Progenitor cell of endocrine pancreas (in vitro differentiated cells): ENCODE results near the gene ZCCHC7. TPM values are rescaled to one million over a fixed set of nuclear protein-coding genes. Genes with fewer than 3 reads are reported as not detected.

Experiments used
- DNase-seq: peaks from one replicate; pipeline ENCODE4 v3.0.0; 2021; ENCODE audit warnings: low spot score; ENCODE audit not compliant: unreplicated experiment
- H3K27ac Mint-ChIP-seq: 2 replicates; pipeline ENCODE4 v1.8.0; 2021; ENCODE audit warnings: mild to moderate bottlenecking, moderate library complexity, mixed read lengths
- H3K27me3 Mint-ChIP-seq: 2 replicates; pipeline ENCODE4 v1.8.0; 2021; ENCODE audit warnings: mixed read lengths
- H3K36me3 Mint-ChIP-seq: 2 replicates; pipeline ENCODE4 v1.8.0; 2022; ENCODE audit warnings: mixed read lengths; ENCODE audit not compliant: insufficient read depth
- H3K4me1 Mint-ChIP-seq: 2 replicates; pipeline ENCODE4 v1.8.0; 2021; ENCODE audit warnings: low read depth, mixed read lengths
- H3K4me3 Mint-ChIP-seq: 2 replicates; pipeline ENCODE4 v1.8.0; 2021; ENCODE audit warnings: low read depth, mild to moderate bottlenecking, moderate library complexity, mixed read lengths
- H3K9me3 Mint-ChIP-seq: 2 replicates; pipeline ENCODE4 v1.8.0; 2021; ENCODE audit warnings: low read depth, mixed read lengths
- total RNA-seq: library from RNA; stranded (reverse); gene quantifications from 2 replicates; pipeline ENCODE4 v1.2.1, GENCODE V29; 2021
- TF ChIP-seq, protein P1 (sequence below): fragments of 200-600 bp; sonication (generic); IDR thresholded peaks from one replicate; pipeline ENCODE4 v1.5.0; 2021; ENCODE audit warnings: antibody characterized with exemption, mild to moderate bottlenecking; ENCODE audit not compliant: unreplicated experiment

ZCCHC7 gene
- total RNA-seq, 1 donor from 2014 or later, result 16.6 TPM

DNA sequence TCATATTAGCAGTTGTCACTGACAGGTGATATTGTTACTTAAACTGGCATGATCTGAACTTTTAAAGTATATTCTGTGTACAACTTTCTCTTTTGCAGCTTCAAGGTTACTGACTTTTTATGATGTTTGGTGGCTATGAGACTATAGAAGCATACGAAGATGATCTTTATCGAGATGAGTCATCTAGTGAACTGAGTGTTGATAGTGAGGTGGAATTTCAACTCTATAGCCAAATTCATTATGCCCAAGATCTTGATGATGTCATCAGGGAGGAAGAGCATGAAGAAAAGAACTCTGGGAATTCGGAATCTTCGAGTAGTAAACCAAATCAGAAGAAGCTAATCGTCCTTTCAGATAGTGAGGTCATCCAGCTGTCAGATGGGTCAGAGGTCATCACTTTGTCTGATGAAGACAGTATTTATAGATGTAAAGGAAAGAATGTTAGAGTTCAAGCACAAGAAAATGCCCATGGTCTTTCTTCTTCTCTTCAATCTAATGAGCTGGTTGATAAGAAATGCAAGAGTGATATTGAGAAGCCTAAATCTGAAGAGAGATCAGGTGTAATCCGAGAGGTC lies 5.9 kb downstream of the ZCCHC7 start:
- no peak for DNase-seq
- H3K4me3 Mint-ChIP-seq, result no peak overlapping the region
- no peak overlapping the region for H3K27ac Mint-ChIP-seq
- TF ChIP-seq, protein P1, sequence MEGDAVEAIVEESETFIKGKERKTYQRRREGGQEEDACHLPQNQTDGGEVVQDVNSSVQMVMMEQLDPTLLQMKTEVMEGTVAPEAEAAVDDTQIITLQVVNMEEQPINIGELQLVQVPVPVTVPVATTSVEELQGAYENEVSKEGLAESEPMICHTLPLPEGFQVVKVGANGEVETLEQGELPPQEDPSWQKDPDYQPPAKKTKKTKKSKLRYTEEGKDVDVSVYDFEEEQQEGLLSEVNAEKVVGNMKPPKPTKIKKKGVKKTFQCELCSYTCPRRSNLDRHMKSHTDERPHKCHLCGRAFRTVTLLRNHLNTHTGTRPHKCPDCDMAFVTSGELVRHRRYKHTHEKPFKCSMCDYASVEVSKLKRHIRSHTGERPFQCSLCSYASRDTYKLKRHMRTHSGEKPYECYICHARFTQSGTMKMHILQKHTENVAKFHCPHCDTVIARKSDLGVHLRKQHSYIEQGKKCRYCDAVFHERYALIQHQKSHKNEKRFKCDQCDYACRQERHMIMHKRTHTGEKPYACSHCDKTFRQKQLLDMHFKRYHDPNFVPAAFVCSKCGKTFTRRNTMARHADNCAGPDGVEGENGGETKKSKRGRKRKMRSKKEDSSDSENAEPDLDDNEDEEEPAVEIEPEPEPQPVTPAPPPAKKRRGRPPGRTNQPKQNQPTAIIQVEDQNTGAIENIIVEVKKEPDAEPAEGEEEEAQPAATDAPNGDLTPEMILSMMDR, result no peak
- H3K4me1 Mint-ChIP-seq, result peaks cover 10% of the 10 kb centered on the region
- H3K36me3 Mint-ChIP-seq, result no peaks in the 10 kb centered on the region
- H3K27me3 Mint-ChIP-seq, result no peaks in the 10 kb centered on the region
- H3K9me3 Mint-ChIP-seq, result no peaks in the 10 kb centered on the region

DNA sequence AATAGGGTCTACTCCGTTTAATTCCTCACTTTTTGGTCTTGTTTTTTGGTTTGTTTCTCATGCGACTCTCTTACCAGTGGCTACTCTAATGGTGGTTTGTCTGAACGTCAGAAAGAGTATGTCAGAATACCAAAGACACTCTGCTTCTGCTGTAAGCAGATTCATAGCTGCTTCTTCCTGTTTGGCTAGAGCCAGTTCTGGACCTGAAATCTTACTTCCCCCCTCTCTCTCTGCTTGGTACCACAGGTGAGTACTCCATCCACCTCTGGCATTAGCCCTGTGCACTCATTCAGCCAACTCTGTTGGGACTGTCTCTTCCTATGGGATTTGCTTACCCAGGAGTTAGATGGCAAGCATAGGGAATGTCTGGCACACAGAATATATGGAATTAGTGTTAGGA lies 6.6 kb downstream of the ZCCHC7 start:
- no peak for DNase-seq
- TF ChIP-seq, protein P1, result no peak
- H3K27ac Mint-ChIP-seq, result no peak overlapping the region
- H3K27me3 Mint-ChIP-seq, result no peaks in the 10 kb centered on the region
- H3K36me3 Mint-ChIP-seq, result peaks cover 2% of the 10 kb centered on the region
- H3K4me3 Mint-ChIP-seq, result no peak overlapping the region
- H3K4me1 Mint-ChIP-seq, result peaks cover 4% of the 10 kb centered on the region
- no peaks in the 10 kb centered on the region for H3K9me3 Mint-ChIP-seq

DNA sequence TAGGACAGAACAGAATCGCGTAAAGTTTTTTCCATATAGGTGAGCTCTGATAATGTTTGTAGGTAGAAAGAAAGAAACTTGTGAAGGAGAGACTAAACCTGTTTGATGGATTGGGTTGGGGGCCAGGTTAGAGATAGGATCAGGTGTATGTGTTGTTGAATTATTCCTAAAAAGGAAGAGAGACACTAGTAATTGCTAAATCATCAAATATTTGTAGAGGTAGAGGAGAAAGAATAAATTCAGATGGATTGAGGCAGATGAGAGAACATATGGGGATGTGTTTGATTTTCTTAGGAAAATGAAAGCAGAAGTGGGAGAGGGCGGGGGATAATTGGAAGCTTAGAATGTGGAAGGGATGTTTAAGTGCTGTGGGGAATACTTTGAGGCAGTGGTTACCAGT lies 7.7 kb downstream of the ZCCHC7 start:
- DNase-seq, result no peak
- Mint-ChIP-seq H3K27ac (no peak overlapping the region), H3K4me3 (no peak overlapping the region), H3K36me3 (peaks cover 2% of the 10 kb centered on the region), H3K27me3 (no peaks in the 10 kb centered on the region), H3K9me3 (no peaks in the 10 kb centered on the region), H3K4me1 (no peaks in the 10 kb centered on the region)
- TF ChIP-seq, protein P1, result no peak

DNA sequence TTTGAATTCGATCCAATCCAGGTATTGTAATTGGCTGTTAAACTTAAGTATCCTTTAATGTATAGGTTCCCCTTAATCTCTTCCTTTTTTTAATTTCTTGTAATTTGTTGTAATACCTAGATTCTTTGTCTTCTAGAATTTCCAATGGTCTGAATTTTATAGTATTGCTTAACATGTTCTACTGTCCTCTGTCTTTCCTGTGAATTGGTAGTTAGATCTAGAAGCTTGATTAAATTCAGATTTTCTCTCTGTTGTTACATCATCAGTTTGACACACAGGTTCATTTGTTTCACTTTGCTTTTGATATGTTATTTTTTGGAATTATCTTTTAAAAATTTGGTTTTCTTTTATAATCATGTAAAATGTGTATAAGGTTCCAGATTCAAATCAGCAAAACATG lies 13.8 kb downstream of the ZCCHC7 start:
- DNase-seq, result no peak
- TF ChIP-seq, protein P1, result no peak
- Mint-ChIP-seq H3K27me3 (no peaks in the 10 kb centered on the region), H3K4me3 (no peak overlapping the region), H3K27ac (no peak overlapping the region), H3K9me3 (no peaks in the 10 kb centered on the region), H3K36me3 (peaks cover 9% of the 10 kb centered on the region), H3K4me1 (no peaks in the 10 kb centered on the region)

DNA sequence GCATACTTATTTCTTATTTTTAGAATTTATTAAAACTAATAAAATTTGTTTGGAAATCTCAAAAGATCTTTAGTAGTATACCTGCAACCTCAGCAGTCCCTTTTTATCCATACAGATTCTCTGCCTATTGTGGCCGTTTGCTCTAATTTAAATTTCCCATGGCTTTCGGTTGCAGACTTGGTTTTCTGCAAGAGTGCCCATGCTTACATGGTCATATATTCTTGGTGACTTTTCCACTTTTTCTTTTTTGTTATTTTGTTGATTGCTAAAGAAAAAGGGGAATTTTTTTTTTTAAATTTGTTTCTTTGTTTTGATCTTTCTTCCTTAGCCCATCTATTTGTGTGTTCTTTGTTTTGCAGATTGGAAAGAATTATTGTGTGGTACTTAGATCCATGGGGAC lies 20.6 kb downstream of the ZCCHC7 start:
- Mint-ChIP-seq H3K4me1 (peaks cover 5% of the 10 kb centered on the region), H3K36me3 (peaks cover 4% of the 10 kb centered on the region), H3K4me3 (no peak overlapping the region), H3K27me3 (no peaks in the 10 kb centered on the region), H3K27ac (no peak overlapping the region), H3K9me3 (no peaks in the 10 kb centered on the region)
- no peak for DNase-seq
- TF ChIP-seq, protein P1, result no peak
